ENCODE measurements around the gene UBR1.

- TF ChIP-seq POLR2A (IDR thresholded peaks at IDR 0.05; ENCODE audit: low read depth, low read length) (peak; percentile 76), POLR2AphosphoS5 (IDR thresholded peaks at IDR 0.05; ENCODE audit: low read depth, low read length) (peak; percentile 79), TAF1 (IDR thresholded peaks at IDR 0.05; ENCODE audit: borderline replicate concordance, low read depth, low read length) (peak; percentile 56)
Observed at GRCh38 chr15:43105778-43106485, at the start of gene UBR1.

All from GM12892 (cell line).